H7 (cell line): Measurements from ENCODE around the gene DCC. TPM values are rescaled to one million over a fixed set of nuclear protein-coding genes. Genes with fewer than 3 reads are reported as not detected.

Experiments used
- DNase-seq: peaks from one replicate; pipeline ENCODE4 v3.0.0; 2012
- H3K27me3 ChIP-seq: 2 replicates; pipeline ENCODE4 v1.6.0; 2011; ENCODE audit warnings: mild to moderate bottlenecking, low read length; ENCODE audit not compliant: control insufficient read depth, insufficient read depth
- H3K36me3 ChIP-seq: replicated peaks from 2 replicates; pipeline ENCODE4 v1.5.1; 2011; ENCODE audit warnings: low read length; ENCODE audit not compliant: control insufficient read depth, insufficient read depth
- H3K4me3 ChIP-seq: 2 replicates; pipeline ENCODE4 v1.5.1; 2011; ENCODE audit warnings: low read depth, mild to moderate bottlenecking, control low read depth, low read length, moderate library complexity; ENCODE audit not compliant: insufficient read depth
- total RNA-seq: library from RNA; depleted of rRNA; stranded (reverse); fragments of >200 nt; shearing (Covaris generic); gene quantifications from 2 replicates; pipeline ENCODE4 v1.2.3, GENCODE V29; 2014

Gene DCC
- total RNA-seq, 1 experiment from 2014 or later: 1.3 TPM

DNA sequence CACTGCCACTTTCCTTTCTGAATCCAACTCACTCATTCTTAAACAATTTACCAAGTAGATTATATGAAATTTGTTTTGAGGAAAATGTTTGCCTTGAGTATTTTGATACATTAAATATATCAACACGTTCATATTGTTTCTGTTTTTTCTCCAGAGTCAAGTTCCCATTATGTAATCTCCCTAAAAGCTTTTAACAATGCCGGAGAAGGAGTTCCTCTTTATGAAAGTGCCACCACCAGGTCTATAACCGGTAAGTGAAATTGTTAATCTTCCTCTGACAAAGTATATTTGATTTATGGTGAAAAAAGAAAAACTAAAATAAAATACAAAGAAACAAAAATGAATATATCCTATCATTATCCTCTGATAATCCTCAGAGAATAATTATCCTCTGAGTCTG is 1045.9 kb downstream of the DCC start:
- no peak for DNase-seq
- H3K4me3 ChIP-seq: no peak overlapping the region
- H3K27me3 ChIP-seq: no peaks in the 10 kb centered on the region
- H3K36me3 ChIP-seq: no peaks in the 10 kb centered on the region

DNA sequence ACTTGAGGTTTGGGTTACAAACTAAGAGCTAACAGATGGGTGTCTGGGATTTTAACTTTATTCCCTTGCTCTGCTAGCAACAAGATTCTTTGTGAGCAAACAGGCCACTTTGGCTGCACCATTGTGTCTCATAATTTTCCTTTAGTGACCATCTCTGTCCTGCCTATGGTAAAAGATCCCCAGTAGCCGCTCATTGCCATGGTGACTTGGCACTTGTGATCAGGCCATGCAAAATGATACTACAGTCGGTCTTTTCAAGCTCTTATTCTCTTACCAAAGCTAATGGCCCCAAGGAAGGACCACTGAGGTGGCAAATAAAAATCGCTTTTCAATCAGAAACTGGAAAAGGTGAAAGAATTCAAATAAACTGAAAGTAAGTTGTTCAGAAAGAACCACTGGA is 1047.6 kb downstream of the DCC start:
- no peaks in the 10 kb centered on the region for H3K36me3 ChIP-seq
- no peaks in the 10 kb centered on the region for H3K27me3 ChIP-seq
- no peak for DNase-seq
- no peak overlapping the region for H3K4me3 ChIP-seq

DNA sequence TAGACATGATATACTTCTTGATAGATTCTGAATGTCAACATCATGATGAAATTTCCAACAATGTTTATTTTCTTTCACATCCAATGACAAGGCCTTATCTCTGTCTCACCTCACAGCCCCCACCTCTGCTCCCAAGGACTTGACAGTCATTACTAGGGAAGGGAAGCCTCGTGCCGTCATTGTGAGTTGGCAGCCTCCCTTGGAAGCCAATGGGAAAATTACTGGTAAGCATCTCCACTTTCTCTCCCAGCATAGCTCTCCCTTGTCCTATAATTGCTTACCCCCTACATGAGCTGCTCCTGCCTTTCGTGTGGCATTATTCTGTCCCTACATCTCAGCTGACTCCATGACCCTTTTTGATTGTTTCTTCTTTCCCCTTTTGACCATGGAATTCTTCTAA is 1062.7 kb downstream of the DCC start:
- no peak for DNase-seq
- Histone ChIP-seq H3K4me3 (no peak overlapping the region), H3K36me3 (no peaks in the 10 kb centered on the region)

DNA sequence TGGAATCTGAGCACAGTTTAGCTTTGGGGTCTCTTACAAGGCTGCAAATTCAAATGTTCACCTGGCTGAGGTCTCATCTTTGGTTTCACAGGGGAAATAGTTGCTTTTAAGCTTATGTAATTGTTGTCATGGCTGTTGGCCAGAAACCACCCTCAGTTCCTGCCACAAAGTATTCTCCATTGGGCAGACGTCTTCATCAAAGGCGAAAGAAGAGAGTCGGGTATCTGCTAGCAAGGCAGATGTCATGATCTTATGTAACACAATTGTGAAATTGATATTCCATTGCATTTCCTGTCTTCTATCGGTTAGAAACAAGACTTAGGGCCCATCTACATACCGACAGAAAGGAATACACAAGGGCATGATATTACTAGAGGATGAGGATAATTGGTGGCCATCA is 1068.3 kb downstream of the DCC start:
- DNase-seq: no peak
- no peaks in the 10 kb centered on the region for H3K27me3 ChIP-seq
- H3K4me3 ChIP-seq: no peak overlapping the region
- H3K36me3 ChIP-seq: no peaks in the 10 kb centered on the region

More for the DNA sequence above, 1062.7 kb downstream of the DCC start:
- H3K27me3 ChIP-seq: no peaks in the 10 kb centered on the region

DNA sequence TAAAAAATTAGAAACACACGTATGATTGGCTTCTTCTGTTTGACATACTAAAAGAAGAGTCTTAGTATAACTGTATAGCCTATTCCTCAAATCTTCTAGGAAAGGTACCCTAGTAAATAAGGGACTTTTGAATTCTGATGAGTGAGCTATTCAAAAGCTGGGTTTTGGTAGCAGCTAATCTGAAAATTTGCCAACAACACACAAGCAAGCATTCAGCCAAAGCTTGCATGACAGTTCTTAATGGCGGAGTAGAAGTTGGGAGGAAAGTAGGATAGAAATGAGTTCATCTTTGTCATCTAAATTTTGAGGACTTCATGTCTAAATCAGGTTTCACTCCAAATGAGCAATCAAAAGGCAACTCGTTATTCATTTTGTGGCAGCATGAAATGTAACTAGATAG is 1071.5 kb downstream of the DCC start:
- DNase-seq: no peak
- Histone ChIP-seq H3K36me3 (no peaks in the 10 kb centered on the region), H3K4me3 (no peak overlapping the region), H3K27me3 (no peaks in the 10 kb centered on the region)

DNA sequence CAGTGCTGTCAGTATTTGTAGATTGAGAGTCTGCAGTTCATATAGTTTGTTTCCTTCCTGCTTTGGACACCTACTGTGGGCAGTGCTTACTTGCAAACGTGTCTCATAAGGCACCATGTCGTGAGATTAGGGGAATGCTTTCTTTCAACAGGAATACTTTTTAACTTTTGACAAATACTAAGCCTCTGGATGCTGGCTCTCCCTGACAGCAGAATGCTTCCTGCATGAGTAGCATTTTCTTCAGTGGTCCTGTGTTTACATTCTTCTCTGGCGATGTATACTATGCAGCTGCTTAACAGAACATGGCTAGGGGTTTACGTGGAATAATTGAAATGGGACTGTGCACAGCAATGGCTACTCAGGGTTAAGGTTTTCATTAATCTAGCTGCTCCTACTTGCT is 1077.0 kb downstream of the DCC start:
- H3K4me3 ChIP-seq: no peak overlapping the region
- no peak for DNase-seq
- H3K27me3 ChIP-seq: no peaks in the 10 kb centered on the region
- H3K36me3 ChIP-seq: no peaks in the 10 kb centered on the region

DNA sequence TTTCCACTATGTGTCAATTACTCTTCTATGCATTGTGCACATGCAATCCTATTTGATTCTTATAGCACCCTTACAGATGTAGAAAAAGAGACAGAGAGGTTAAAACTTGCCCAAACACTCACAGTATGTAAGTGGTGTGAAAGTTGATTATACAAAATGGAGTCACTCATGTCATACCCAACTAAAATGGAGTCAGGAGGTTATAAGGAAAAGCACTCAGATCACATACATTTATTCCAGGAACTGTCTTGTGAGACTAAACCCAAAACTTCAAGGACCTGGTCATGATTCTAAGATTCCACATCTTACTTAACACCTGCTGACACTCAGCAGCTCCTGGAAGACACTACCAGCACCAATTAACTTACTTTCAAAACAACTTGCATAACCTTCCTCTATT is 1081.9 kb downstream of the DCC start:
- DNase-seq: no peak
- no peaks in the 10 kb centered on the region for H3K36me3 ChIP-seq
- H3K4me3 ChIP-seq: no peak overlapping the region
- H3K27me3 ChIP-seq: no peaks in the 10 kb centered on the region

DNA sequence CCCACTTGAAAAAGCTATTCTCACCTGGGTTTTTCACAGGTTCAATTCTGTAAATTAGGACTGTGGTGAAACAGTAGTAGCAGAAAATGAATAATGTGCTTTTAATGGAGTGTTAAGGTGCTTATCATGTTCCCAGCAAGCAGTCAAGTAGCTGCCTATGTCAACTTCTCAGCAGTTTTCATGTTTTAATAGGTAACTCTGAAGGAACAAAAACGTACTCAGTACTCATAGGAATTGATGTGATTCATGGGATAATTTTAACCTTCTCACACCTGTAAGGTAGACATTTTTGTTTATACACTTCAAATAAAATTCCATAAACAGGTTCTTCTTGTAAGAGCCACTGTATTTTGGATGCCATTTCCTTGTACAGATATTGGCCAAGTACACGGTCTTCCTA is 1082.9 kb downstream of the DCC start:
- Histone ChIP-seq H3K4me3 (no peak overlapping the region), H3K27me3 (no peaks in the 10 kb centered on the region), H3K36me3 (no peaks in the 10 kb centered on the region)
- no peak for DNase-seq

DNA sequence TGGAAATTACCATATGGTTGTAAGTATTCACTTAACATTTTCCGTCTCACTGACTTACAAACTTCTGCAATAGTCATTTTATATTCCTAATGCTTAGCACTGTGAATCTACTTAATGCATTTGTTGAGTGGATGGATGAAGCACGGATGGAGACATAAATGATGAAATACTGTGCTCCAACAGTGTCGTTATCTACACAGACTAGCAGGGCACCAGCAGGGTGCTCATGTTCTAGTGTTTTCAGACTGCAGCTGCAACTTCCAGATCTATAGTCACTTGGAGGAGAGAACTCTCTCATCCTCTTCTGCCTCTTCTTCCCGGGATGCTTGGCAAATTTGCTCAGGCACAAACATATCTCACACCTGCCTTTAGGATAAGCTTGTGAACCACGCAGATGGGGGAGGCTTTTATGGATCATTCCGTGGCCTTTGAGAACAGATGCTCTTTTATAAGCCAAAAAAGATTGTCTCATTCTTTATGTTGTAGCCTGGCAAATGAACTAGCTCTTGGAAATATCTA is 1086.7 kb downstream of the DCC start:
- no peaks in the 10 kb centered on the region for H3K36me3 ChIP-seq
- no peak for DNase-seq
- no peaks in the 10 kb centered on the region for H3K27me3 ChIP-seq
- H3K4me3 ChIP-seq: no peak overlapping the region

DNA sequence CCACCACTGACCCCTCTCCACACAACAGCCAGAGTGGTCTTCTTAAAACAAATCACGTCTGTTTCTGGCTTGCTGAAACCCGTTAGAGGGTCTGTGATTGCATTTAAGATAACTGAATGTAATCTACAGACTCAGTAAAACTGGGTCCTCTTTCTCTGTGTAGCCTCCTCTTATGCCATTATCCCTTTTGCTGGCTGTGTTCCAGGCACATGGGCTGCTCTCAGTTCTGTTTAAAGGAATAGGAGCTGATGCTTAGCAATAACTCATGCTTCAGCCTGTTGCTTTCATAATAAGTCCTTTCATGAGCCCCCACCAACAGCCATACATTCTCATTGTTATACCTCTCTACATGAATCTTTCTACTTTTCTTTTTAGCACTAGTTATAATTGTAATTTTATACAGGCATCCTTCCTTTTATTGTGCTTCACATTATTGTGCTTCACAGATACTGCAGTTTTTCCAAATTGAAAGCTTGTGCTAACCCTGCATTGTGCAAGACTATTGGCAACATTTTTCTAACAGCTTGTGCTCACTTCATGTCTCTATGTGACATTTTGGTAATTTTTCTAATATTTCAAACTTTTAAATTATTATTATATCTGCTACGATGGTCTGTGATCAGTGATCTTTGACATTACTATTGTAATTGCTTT is 1101.9 kb downstream of the DCC start:
- Histone ChIP-seq H3K27me3 (no peaks in the 10 kb centered on the region), H3K36me3 (no peaks in the 10 kb centered on the region), H3K4me3 (no peak overlapping the region)
- no peak for DNase-seq

DNA sequence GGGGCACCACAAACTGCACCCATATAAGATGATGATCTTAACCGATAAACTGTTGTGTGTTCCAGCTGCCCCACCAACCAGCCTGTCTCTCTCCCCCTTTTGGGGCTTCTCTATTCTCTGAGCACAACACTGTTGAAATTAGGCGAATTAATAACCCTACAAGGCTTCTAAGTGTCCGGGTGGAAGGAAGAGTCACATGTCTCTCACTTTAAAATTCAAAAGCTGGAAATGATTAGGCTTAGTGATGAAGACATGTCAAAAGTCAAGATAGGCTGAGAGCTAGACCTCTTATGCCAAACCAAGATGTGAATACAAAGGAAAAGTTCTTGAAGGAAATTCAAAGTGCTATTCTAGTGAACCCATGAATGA is 1102.4 kb downstream of the DCC start:
- no peak overlapping the region for H3K4me3 ChIP-seq
- DNase-seq: no peak

DNA sequence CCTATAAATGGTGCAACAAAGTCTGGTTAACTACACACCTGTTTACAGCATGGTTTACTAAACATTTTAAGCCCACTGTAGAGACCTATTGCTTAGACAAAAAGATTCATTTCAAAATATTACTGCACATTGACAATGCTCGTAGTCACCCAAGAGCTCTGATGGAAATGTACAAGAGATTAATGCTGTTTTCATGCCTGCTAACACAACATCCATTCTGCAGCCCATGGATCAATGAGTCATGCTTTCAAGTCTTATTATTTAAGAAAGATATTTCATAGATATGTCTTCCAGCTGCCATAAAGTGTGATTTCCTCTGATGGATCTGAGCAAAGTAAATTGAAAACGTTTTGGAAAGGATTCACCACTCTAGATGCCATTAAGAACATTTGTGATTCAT is 1103.3 kb downstream of the DCC start:
- Histone ChIP-seq H3K36me3 (no peaks in the 10 kb centered on the region), H3K27me3 (no peaks in the 10 kb centered on the region), H3K4me3 (no peak overlapping the region)
- no peak for DNase-seq

More for the DNA sequence above, 1102.4 kb downstream of the DCC start:
- Histone ChIP-seq H3K27me3 (no peaks in the 10 kb centered on the region), H3K36me3 (no peaks in the 10 kb centered on the region)

DNA sequence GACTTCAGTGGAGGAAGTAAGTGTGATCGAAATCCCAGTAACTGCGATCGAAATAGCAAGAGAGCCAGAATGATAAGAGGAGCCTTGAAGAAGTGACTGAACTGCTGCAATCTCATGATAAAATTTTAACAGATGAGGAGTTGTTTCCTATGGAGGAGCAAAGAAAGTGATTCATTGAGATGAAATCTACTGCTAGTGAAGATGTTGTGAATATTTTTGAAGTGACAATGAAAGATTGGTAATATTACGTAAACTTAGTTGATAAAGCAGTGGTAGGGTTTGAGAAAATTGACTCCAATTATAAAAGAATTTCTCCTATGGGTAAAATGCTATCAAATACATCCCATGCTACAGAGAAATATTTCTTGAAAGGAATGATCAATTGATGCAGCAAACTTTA is 1103.8 kb downstream of the DCC start:
- Histone ChIP-seq H3K4me3 (no peak overlapping the region), H3K36me3 (no peaks in the 10 kb centered on the region), H3K27me3 (no peaks in the 10 kb centered on the region)
- DNase-seq: no peak

DNA sequence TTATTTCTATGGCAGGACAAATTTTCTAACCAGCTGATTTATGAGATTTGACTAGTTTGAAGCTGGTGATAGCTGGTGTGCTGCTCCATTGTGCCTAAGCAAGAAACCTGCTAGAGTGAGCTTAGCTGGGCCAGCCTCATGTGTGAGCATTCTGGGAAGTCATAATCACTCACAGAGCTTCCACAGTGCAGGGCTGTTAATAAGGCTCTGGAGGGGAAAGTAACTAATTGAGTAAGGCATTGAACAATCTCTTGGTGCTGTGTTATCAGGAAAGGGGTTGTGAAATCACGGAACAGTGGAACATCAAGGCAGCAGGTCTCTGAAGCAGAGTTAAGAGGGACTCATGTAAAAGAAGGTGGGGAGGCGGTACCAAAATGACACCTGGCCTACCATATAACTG is 1111.9 kb downstream of the DCC start:
- H3K36me3 ChIP-seq: no peaks in the 10 kb centered on the region
- no peaks in the 10 kb centered on the region for H3K27me3 ChIP-seq
- H3K4me3 ChIP-seq: no peak overlapping the region
- no peak for DNase-seq

DNA sequence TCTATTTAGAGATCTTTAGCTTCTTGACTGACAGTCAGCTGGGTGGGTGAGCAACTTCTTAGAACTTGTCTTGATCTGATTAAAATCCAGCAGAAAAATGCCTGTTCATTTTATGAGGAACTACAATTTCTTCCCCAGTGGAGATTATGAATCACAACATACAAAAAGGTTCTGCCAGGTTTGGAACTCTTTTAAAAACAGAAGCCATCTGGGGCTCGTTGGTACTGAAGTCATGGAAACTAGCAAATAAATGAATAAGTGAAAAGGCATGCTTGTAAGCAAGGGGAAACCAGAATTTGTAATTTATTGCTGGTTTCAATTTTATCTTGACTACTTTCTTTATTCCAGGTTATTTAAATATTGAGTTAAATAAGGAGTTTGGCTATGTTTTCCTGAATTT is 1117.1 kb downstream of the DCC start:
- Histone ChIP-seq H3K36me3 (no peaks in the 10 kb centered on the region), H3K27me3 (no peaks in the 10 kb centered on the region), H3K4me3 (no peak overlapping the region)
- no peak for DNase-seq

DNA sequence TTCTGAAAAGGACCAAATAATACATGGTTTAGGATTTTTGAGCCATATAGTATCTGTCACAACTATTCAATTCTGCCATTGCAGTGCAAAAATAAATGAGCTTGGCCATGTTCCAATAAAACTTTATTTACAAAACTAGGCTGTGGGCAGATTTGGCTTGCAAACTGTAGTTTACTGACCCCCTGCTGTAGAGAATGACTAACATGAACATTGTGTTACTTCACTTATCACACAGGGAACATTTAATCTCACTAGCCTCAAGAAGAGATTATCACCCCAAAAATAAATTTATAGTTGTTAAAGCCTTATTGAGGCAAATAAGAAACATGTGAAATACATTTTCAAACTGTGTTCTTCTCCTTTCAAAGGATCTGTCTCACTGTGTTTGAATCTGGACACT is 1118.3 kb downstream of the DCC start:
- no peak overlapping the region for H3K4me3 ChIP-seq
- no peaks in the 10 kb centered on the region for H3K36me3 ChIP-seq
- DNase-seq: no peak
- no peaks in the 10 kb centered on the region for H3K27me3 ChIP-seq
